IMR-90 (cell line): ENCODE data around the gene MAPKAPK2. TPM values are rescaled to one million over a fixed set of nuclear protein-coding genes. Genes with fewer than 3 reads are reported as not detected.

Source experiments
- ATAC-seq: fragments of 200-7000 bp; cut with Tn5 transposase; 2 replicates; pipeline ENCODE4 v1.9.1; 2020; ENCODE audit warnings: low read depth, mild to moderate bottlenecking, moderate library complexity
- BruUV-seq: library from RNA; stranded (reverse); fragments of 400-500 nt; replicated peaks from 2 replicates; lab custom pipeline; 2021; lab: Mats Ljungman, UMichigan
- CTCF ChIA-PET: fragments of 300-600 bp; formaldehyde crosslinking; extraction: SDS; loops from one replicate; lab custom pipeline; 2021; ENCODE audit warnings: antibody characterized with exemption; lab: Yijun Ruan, JAX
- POLR2A ChIA-PET: fragments of 300-600 bp; sonication (Branson Sonifier 250); formaldehyde crosslinking; loops from one replicate; lab custom pipeline; 2022; ENCODE audit warnings: antibody characterized with exemption; ENCODE audit not compliant: unreplicated experiment; lab: Charles Lee
- DNase-seq: peaks from one replicate; pipeline ENCODE4 v3.0.0; 2013
- H2AFZ ChIP-seq: replicated peaks from 2 replicates; pipeline ENCODE3; 2013; ENCODE audit warnings: low read length, mild to moderate bottlenecking; ENCODE audit not compliant: poor library complexity
- H2AK5ac ChIP-seq: 2 replicates; pipeline ENCODE4 v1.6.1; 2013; ENCODE audit warnings: low read depth, low read length, inconsistent platforms
- H2AK9ac ChIP-seq: replicated peaks from 2 replicates; pipeline ENCODE3; 2013; ENCODE audit warnings: mild to moderate bottlenecking, low read depth, low read length, moderate library complexity; ENCODE audit not compliant: poor library complexity
- H2BK120ac ChIP-seq: 2 replicates; pipeline ENCODE4 v1.6.1; 2013; ENCODE audit warnings: low read depth, low read length, inconsistent platforms
- H2BK15ac ChIP-seq: 3 replicates; pipeline ENCODE4 v1.6.1; 2013; ENCODE audit warnings: low read depth, low read length, inconsistent platforms
- H2BK20ac ChIP-seq: 2 replicates; pipeline ENCODE4 v1.6.1; 2013; ENCODE audit warnings: low read depth, mild to moderate bottlenecking, inconsistent platforms, low read length, moderate library complexity
- H2BK5ac ChIP-seq: 2 replicates; pipeline ENCODE4 v1.6.1; 2013; ENCODE audit warnings: mild to moderate bottlenecking, low read depth, low read length, inconsistent platforms; ENCODE audit not compliant: poor library complexity, severe bottlenecking
- H3K14ac ChIP-seq: replicated peaks from 2 replicates; pipeline ENCODE4 v1.6.1; 2013; ENCODE audit warnings: low read depth, low read length, inconsistent platforms
- H3K18ac ChIP-seq: 2 replicates; pipeline ENCODE4 v1.6.1; 2013; ENCODE audit warnings: low read depth, low read length, control low read depth
- H3K23ac ChIP-seq: 2 replicates; pipeline ENCODE4 v1.6.1; 2013; ENCODE audit warnings: low read depth, low read length, inconsistent platforms
- H3K27ac ChIP-seq: 2 replicates; pipeline ENCODE4 v1.5.1; 2013; ENCODE audit warnings: mild to moderate bottlenecking, control low read depth, low read length; ENCODE audit not compliant: insufficient read depth
- H3K27me3 ChIP-seq: 2 replicates; pipeline ENCODE4 v1.6.1; 2013; ENCODE audit warnings: low read length; ENCODE audit not compliant: control insufficient read depth, insufficient read depth
- H3K36me3 ChIP-seq: 2 replicates; pipeline ENCODE4 v1.6.1; 2013; ENCODE audit warnings: low read length, mixed read lengths; ENCODE audit not compliant: control insufficient read depth, insufficient read depth
- H3K4ac ChIP-seq: 2 replicates; pipeline ENCODE4 v1.6.1; 2013; ENCODE audit warnings: low read depth, low read length, inconsistent platforms
- H3K4me1 ChIP-seq: 2 replicates; pipeline ENCODE4 v1.6.1; 2013; ENCODE audit warnings: low read length, mixed read lengths; ENCODE audit not compliant: control insufficient read depth, insufficient read depth
- H3K4me2 ChIP-seq: 2 replicates; pipeline ENCODE4 v1.6.1; 2013; ENCODE audit warnings: low read depth, mild to moderate bottlenecking, control low read depth, low read length, moderate library complexity
- H3K4me3 ChIP-seq: 2 replicates; pipeline ENCODE4 v1.5.1; 2013; ENCODE audit warnings: low read depth, mild to moderate bottlenecking, control low read depth, low read length, moderate library complexity; ENCODE audit not compliant: insufficient read depth
- H3K56ac ChIP-seq: 2 replicates; pipeline ENCODE4 v1.6.1; 2013; ENCODE audit warnings: low read length, inconsistent platforms; ENCODE audit not compliant: insufficient read depth; ENCODE audit errors: extremely low read depth
- H3K79me1 ChIP-seq, 2 experiments: 2 replicates each; pipeline ENCODE4 v1.6.1; 2013; ENCODE audit warnings: low read length in 2 of 2, inconsistent platforms in 1 of 2, low read depth in 1 of 2
- H3K9ac ChIP-seq: 2 replicates; pipeline ENCODE4 v1.6.1; 2013; ENCODE audit warnings: low read depth, low read length, control low read depth
- H3K9me1 ChIP-seq: 2 replicates; pipeline ENCODE4 v1.6.1; 2013; ENCODE audit warnings: low read length, inconsistent platforms; ENCODE audit not compliant: insufficient read depth
- H3K9me3 ChIP-seq: 2 replicates; pipeline ENCODE4 v1.6.1; 2013; ENCODE audit warnings: low read length; ENCODE audit not compliant: control insufficient read depth, insufficient read depth
- H4K20me1 ChIP-seq: 2 replicates; pipeline ENCODE4 v1.6.1; 2013; ENCODE audit warnings: low read length, inconsistent platforms; ENCODE audit not compliant: insufficient read depth
- H4K5ac ChIP-seq: 2 replicates; pipeline ENCODE4 v1.6.1; 2013; ENCODE audit warnings: mild to moderate bottlenecking, low read depth, low read length, control low read depth
- H4K8ac ChIP-seq, 2 experiments: 2 replicates each; pipeline ENCODE4 v1.6.1; 2013; ENCODE audit warnings: low read depth in 2 of 2, low read length in 2 of 2, control low read depth in 1 of 2, inconsistent platforms in 1 of 2
- H4K91ac ChIP-seq: 2 replicates; pipeline ENCODE4 v1.6.1; 2013; ENCODE audit warnings: low read depth, low read length, inconsistent platforms; ENCODE audit not compliant: insufficient read depth
- BHLHE40 ChIP-seq: fragments of 150-350 bp; IDR thresholded peaks from 2 replicates; pipeline ENCODE4 v1.6.1; 2016; ENCODE audit warnings: mild to moderate bottlenecking, low read depth, low read length
- CEBPB ChIP-seq: IDR thresholded peaks from 2 replicates; pipeline ENCODE4 v1.6.1; 2012; ENCODE audit warnings: low read depth, low read length, improper control_type of control experiment
- CHD1 ChIP-seq: IDR thresholded peaks from 2 replicates; pipeline ENCODE4 v1.6.1; 2012; ENCODE audit warnings: low read depth, low read length, improper control_type of control experiment
- CTCF ChIP-seq: conservative IDR thresholded peaks from 2 replicates; pipeline ENCODE4 v1.5.1; 2012; ENCODE audit warnings: mild to moderate bottlenecking, low read depth, low read length, improper control_type of control experiment
- ELK1 ChIP-seq: fragments of 150-350 bp; IDR thresholded peaks from 2 replicates; pipeline ENCODE4 v1.6.1; 2016; ENCODE audit warnings: low read depth, mild to moderate bottlenecking, low read length, moderate library complexity, borderline replicate concordance
- FOS ChIP-seq: fragments of 150-350 bp; IDR thresholded peaks from 2 replicates; pipeline ENCODE4 v1.6.1; 2016; ENCODE audit warnings: low read depth, low read length
- MAFK ChIP-seq: IDR thresholded peaks from 2 replicates; pipeline ENCODE4 v1.6.1; 2012; ENCODE audit warnings: low read depth, low read length, improper control_type of control experiment
- MAZ ChIP-seq: IDR thresholded peaks from 2 replicates; pipeline ENCODE4 v1.6.1; 2012; ENCODE audit warnings: low read depth, mild to moderate bottlenecking, low read length, improper control_type of control experiment, moderate library complexity, borderline replicate concordance
- MXI1 ChIP-seq: IDR thresholded peaks from 2 replicates; pipeline ENCODE4 v1.6.1; 2012; ENCODE audit warnings: low read depth, mild to moderate bottlenecking, low read length, moderate library complexity, borderline replicate concordance
- NFE2L2 ChIP-seq: fragments of 150-350 bp; IDR thresholded peaks from 2 replicates; pipeline ENCODE4 v1.6.1; 2016; ENCODE audit warnings: low read depth, mild to moderate bottlenecking, low read length
- POLR2A ChIP-seq: IDR thresholded peaks from 2 replicates; pipeline ENCODE4 v1.6.1; 2012; ENCODE audit warnings: mild to moderate bottlenecking, low read depth, low read length
- RCOR1 ChIP-seq: IDR thresholded peaks from 2 replicates; pipeline ENCODE4 v1.6.1; 2012; ENCODE audit warnings: mild to moderate bottlenecking, low read length, improper control_type of control experiment; ENCODE audit not compliant: insufficient replicate concordance
- RFX5 ChIP-seq: IDR thresholded peaks from 2 replicates; pipeline ENCODE4 v1.8.0; 2012; ENCODE audit warnings: low read depth, mild to moderate bottlenecking, low read length, moderate library complexity
- USF2 ChIP-seq: fragments of 150-350 bp; IDR thresholded peaks from 2 replicates; pipeline ENCODE4 v1.6.1; 2017; ENCODE audit warnings: mild to moderate bottlenecking, antibody characterized with exemption, low read length, low read depth
- WGBS, 2 experiments: methylation state at CpG; one replicate each; pipeline versions ENCODE4 v1.1.5 to v1.1.7; 2013; ENCODE audit warnings: missing lambda C conversion rate in 2 of 2; ENCODE audit not compliant: insufficient read length in 1 of 2; ENCODE audit errors: extremely low coverage in 2 of 2; 5-methylcytosine and 5-hydroxymethylcytosine counted together
- dilution Hi-C: fragments of 300-500 bp; cut with HindIII; formaldehyde crosslinking; loops from one replicate; pipeline ENCODE4 v1.14.3; 2018; ENCODE audit warnings: low sequenced_read_pairs; ENCODE audit not compliant: unreplicated experiment
- in situ Hi-C: fragments of 300-500 bp; cut with MboI; formaldehyde crosslinking; loops from 3 replicates; pipeline ENCODE4 v1.14.3; 2019; ENCODE audit warnings: low sequenced_read_pairs, inconsistent platforms, mixed read lengths
- intact Hi-C: fragments of 100-400 bp; cut with micrococcal nuclease; formaldehyde crosslinking; loops from 2 replicates; pipeline ENCODE4 v1.10.0; 2022
- polyA plus RNA-seq, 3 experiments: library from polyadenylated mRNA; depleted of rRNA; stranded (reverse); fragments of >200 nt; gene quantifications; 2 replicates each; pipeline ENCODE4 v1.2.3, GENCODE V29; 2012; ENCODE audit warnings: low replicate concordance in 1 of 3
- total RNA-seq: library from RNA; depleted of rRNA; stranded (reverse); fragments of >200 nt; gene quantifications from 2 replicates; pipeline ENCODE4 v1.2.3, GENCODE V29; 2012

MAPKAPK2 gene
- total and polyA plus RNA-seq, 2 of the 4 experiments (the other 2 are of a cell fraction): 56.5 to 66.4 TPM

- no peak overlapping the region for H3K4me3 ChIP-seq
- H3K18ac ChIP-seq: no peak overlapping the region
- H3K56ac ChIP-seq: no peak overlapping the region
- peaks cover 3% of the 10 kb centered on the region for H3K4me1 ChIP-seq
- WGBS, 2 experiments: 60% methylated on average over 1 of the region's 14 CpGs; no CpG with 5 or more reads in 1 of the 2 experiments
- in situ Hi-C loops (no loop called here), dilution Hi-C loops (no loop called here), intact Hi-C loops (no loop called here)
- no peaks in the 10 kb centered on the region for H4K20me1 ChIP-seq
- H3K9me3 ChIP-seq: peaks cover 2% of the 10 kb centered on the region; the same call in 1 of the 2 replicates
- no peak overlapping the region for H2AK5ac ChIP-seq
- no peak overlapping the region for H2BK120ac ChIP-seq
- no peak overlapping the region for H4K91ac ChIP-seq
- H2BK5ac ChIP-seq: no peak overlapping the region
- no peak overlapping the region for H2BK20ac ChIP-seq
- H3K9ac ChIP-seq: no peak overlapping the region
- H3K4me2 ChIP-seq: no peak overlapping the region
- H3K27me3 ChIP-seq: peaks cover 11% of the 10 kb centered on the region
- H3K79me1 ChIP-seq: no peaks in the 10 kb centered on the region
- no peaks in the 10 kb centered on the region; the same call in 1 of the 2 replicates for H3K9me1 ChIP-seq
- H2AK9ac ChIP-seq: no peak overlapping the region
- ChIA-PET POLR2A (interaction anchor here (0.6 kb wide), 1 partner anchor 24 kb away, joined by 7 read pairs; no protein-coding TSS in a partner anchor), CTCF (interaction anchor here (0.7 kb wide), 1 partner anchor 258 kb away, joined by 3 read pairs; no protein-coding TSS in a partner anchor)
- BruUV-seq: no TSS peak
- H4K5ac ChIP-seq: no peak overlapping the region
- no peak overlapping the region for H4K8ac ChIP-seq
- no peak overlapping the region for H2AFZ ChIP-seq
- H2BK15ac ChIP-seq: no peak overlapping the region
- ATAC-seq (no peak), DNase-seq (no peak)
- H3K36me3 ChIP-seq: no peaks in the 10 kb centered on the region
- H3K4ac ChIP-seq: no peak overlapping the region
- H3K14ac ChIP-seq: 0 out of 2 replicates have a peak overlapping the region, but pooled peaks have one; percentile 1
- no peak overlapping the region for H3K23ac ChIP-seq
- H3K27ac ChIP-seq: no peak overlapping the region
- no peak for TF ChIP-seq MAFK
- no peak for TF ChIP-seq FOS
- TF ChIP-seq CTCF: no peak
- TF ChIP-seq USF2: no peak
- no peak for TF ChIP-seq CHD1
- no peak for TF ChIP-seq ELK1
- no peak for TF ChIP-seq MAZ
- no peak for TF ChIP-seq CEBPB
- TF ChIP-seq POLR2A: no peak
- TF ChIP-seq BHLHE40: no peak
- no peak for TF ChIP-seq MXI1
- no peak for TF ChIP-seq RCOR1
- no peak for TF ChIP-seq RFX5
- TF ChIP-seq NFE2L2: no peak
Measured at GRCh38 chr1:206768472-206769303, 84.0 kb downstream of the MAPKAPK2 start.
